Measurements from ENCODE around the gene BAZ1A. TPM values are rescaled to one million over a fixed set of nuclear protein-coding genes. Genes with fewer than 3 reads are reported as not detected.

Gene BAZ1A
- total RNA-seq, 4 donors from 2014 or later: 14.6 to 27.3 (median 24.5) TPM

DNA sequence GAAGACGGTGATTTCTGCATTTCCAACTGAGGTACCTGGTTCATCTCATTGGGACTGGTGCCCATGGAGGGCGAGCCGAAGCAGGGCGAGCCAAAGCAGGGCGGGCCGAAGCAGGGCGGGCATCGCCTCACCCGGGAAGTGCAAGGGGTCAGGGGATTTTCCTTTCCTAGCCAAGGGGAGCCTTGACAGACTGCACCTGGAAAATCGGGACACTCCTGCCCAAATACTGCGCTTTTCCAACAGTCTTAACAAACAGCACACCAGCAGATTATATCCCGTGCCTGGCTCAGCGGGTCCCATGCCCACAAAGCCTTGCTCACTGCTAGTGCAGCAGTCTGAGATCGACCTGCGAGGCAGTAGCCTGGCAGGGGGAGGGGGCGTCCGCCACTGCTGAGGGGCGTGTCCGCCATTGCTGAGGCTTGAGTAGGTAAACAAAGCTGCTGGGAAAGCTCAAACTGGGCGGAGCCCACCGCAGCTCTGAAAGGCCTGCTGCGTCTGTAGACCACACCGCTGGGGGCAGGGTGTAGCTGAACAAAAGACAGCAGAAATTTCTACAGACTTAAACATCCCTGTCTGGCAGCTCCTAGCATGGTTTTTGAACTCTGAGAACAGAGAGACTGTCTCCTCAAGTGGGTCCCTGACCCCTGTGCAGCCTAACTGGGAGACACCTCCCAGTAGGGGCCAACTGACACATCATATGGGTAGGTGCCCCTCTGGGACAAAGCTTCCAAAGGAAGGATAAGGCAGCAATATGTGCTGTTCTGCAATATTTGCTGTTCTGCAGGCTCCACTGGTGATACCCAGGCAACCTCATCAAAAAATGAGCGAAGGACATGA is 77.2 kb downstream of the BAZ1A start:
- no peaks in the 10 kb centered on the region for H3K9me3 ChIP-seq
- intact Hi-C loops (cut with DNase I): no loop called here
- H3K4me1 ChIP-seq: no peaks in the 10 kb centered on the region
- no peak for DNase-seq (ENCODE audit: extremely low spot score)
- H3K36me3 ChIP-seq: peaks cover 22 to 84% (median 65%) of the 10 kb centered on the region in 4 donors
- no peak for TF ChIP-seq POLR2AphosphoS5 (IDR thresholded peaks at IDR 0.05)
- TF ChIP-seq, protein P1, sequence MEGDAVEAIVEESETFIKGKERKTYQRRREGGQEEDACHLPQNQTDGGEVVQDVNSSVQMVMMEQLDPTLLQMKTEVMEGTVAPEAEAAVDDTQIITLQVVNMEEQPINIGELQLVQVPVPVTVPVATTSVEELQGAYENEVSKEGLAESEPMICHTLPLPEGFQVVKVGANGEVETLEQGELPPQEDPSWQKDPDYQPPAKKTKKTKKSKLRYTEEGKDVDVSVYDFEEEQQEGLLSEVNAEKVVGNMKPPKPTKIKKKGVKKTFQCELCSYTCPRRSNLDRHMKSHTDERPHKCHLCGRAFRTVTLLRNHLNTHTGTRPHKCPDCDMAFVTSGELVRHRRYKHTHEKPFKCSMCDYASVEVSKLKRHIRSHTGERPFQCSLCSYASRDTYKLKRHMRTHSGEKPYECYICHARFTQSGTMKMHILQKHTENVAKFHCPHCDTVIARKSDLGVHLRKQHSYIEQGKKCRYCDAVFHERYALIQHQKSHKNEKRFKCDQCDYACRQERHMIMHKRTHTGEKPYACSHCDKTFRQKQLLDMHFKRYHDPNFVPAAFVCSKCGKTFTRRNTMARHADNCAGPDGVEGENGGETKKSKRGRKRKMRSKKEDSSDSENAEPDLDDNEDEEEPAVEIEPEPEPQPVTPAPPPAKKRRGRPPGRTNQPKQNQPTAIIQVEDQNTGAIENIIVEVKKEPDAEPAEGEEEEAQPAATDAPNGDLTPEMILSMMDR (IDR thresholded peaks at IDR 0.05): no peak
- TF ChIP-seq POLR2A (IDR thresholded peaks at IDR 0.05; ENCODE audit: low read depth): no peak
- no peak for TF ChIP-seq EP300 (IDR thresholded peaks at IDR 0.05)
- H3K27me3 ChIP-seq: no peaks in the 10 kb centered on the region
- no peak overlapping the region for H3K27ac ChIP-seq (replicated peaks in 1 of 4)
- WGBS: 97% methylated on average over 20 of the region's 24 CpGs
- H3K4me3 ChIP-seq: no peak overlapping the region

DNA sequence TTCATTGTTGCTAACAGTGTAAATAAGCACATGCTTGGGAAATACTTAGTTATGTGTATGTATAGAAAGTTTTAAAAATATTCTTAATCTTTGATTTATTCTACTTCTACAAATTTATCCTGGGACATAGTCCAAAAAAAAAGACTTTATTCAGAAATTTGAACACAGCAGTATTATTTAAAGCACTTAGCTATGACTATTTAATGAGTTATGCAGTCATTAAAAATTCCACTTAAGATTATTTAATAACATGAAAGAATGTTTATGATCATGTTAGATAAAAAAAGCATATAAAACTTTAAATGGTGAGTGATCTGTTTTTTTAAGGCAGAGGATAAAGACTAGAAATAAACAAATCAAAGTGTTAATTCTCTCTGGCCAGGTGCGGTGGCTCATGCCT is 78.3 kb downstream of the BAZ1A start:
- TF ChIP-seq POLR2A (IDR thresholded peaks at IDR 0.05; ENCODE audit: low read depth): no peak
- no peak for TF ChIP-seq POLR2AphosphoS5 (IDR thresholded peaks at IDR 0.05)
- TF ChIP-seq, protein P1 (IDR thresholded peaks at IDR 0.05): no peak
- TF ChIP-seq EP300 (IDR thresholded peaks at IDR 0.05): no peak
- Histone ChIP-seq H3K27me3 (no peaks in the 10 kb centered on the region), H3K27ac (replicated peaks in 1 of 4) (no peak overlapping the region), H3K4me1 (no peaks in the 10 kb centered on the region), H3K9me3 (no peaks in the 10 kb centered on the region), H3K4me3 (no peak overlapping the region), H3K36me3 (peaks cover 19 to 85% (median 58%) of the 10 kb centered on the region in 4 donors)
- 90% methylated on average over 1 of the region's 1 CpG for WGBS
- DNase-seq (ENCODE audit: extremely low spot score): no peak
- intact Hi-C loops (cut with DNase I): no loop called here

DNA sequence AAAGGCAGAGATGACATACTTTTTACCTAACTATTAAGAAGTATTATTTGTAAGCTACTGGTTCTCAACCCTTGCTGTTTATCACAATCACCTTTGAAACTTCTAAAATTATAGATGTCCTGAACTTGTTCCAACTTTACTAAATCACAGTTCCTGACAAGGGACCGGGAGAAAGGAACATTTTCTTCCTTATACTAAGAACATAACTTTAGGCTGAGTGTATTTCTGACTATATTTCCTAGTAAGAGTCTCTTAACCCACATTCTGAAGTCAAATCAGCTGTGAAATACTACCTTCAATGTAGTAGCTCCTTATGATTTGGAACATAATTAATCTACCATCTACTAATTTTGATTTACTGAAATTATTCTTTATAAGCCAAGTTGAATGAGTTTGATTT is 80.2 kb downstream of the BAZ1A start:
- no peaks in the 10 kb centered on the region for H3K4me1 ChIP-seq
- no peak for DNase-seq (ENCODE audit: extremely low spot score)
- WGBS: 77% methylated on average over 1 of the region's 1 CpG
- TF ChIP-seq EP300 (IDR thresholded peaks at IDR 0.05): no peak
- TF ChIP-seq POLR2A (IDR thresholded peaks at IDR 0.05; ENCODE audit: low read depth): no peak
- no peak for TF ChIP-seq POLR2AphosphoS5 (IDR thresholded peaks at IDR 0.05)
- TF ChIP-seq, protein P1 (IDR thresholded peaks at IDR 0.05): no peak
- H3K27ac ChIP-seq (replicated peaks in 1 of 4): no peak overlapping the region
- intact Hi-C loops (cut with DNase I): no loop called here
- no peak overlapping the region for H3K4me3 ChIP-seq
- H3K27me3 ChIP-seq: no peaks in the 10 kb centered on the region
- H3K9me3 ChIP-seq: no peaks in the 10 kb centered on the region
- H3K36me3 ChIP-seq: peaks cover 28 to 85% (median 55%) of the 10 kb centered on the region in 4 donors

DNA sequence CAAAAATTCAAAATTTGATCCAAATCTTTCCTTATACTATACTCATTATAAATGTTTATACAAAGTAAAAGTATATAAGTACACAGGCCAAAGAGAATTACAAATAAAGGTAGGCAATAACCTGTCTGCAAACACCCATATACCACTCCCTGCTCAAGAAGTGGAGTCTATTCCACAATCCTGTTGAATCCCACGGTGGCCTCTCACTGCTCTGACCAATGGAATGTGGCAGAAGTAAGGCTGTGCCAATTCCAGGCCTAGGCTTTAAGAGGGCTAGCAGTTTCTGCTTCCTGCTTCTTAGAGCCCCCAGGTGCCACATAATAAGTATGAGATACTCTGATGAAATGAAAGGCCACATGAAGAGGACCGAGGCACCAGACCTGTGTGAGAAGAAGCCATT is 80.9 kb downstream of the BAZ1A start:
- TF ChIP-seq, protein P1 (IDR thresholded peaks at IDR 0.05): no peak
- TF ChIP-seq POLR2A (IDR thresholded peaks at IDR 0.05; ENCODE audit: low read depth) (no peak), EP300 (IDR thresholded peaks at IDR 0.05) (no peak), POLR2AphosphoS5 (IDR thresholded peaks at IDR 0.05) (no peak)
- intact Hi-C loops (cut with DNase I): no loop called here
- H3K36me3 ChIP-seq: peaks cover 23 to 79% (median 49%) of the 10 kb centered on the region in 4 donors

More for the DNA sequence above, 80.9 kb downstream of the BAZ1A start:
- Histone ChIP-seq H3K27ac (replicated peaks in 1 of 4) (no peak overlapping the region), H3K9me3 (no peaks in the 10 kb centered on the region), H3K4me1 (no peaks in the 10 kb centered on the region), H3K4me3 (no peak overlapping the region), H3K27me3 (no peaks in the 10 kb centered on the region)
- WGBS: 91% methylated on average over 2 of the region's 2 CpGs
- no peak for DNase-seq (ENCODE audit: extremely low spot score)

Measured in esophagus muscularis mucosa (tissue), 4 donors.